GM23338 (cell line): Measurements from ENCODE around the gene NPAS3.

ENCODE experiments used
- CREB1 ChIP-seq: fragments of 250-450 bp; sonication (Bioruptor Pico); IDR thresholded peaks from 2 replicates; pipeline ENCODE4 v1.5.0; 2020; ENCODE audit warnings: low read depth, mild to moderate bottlenecking, moderate library complexity
- CTCF ChIP-seq, 2 experiments: fragments of 200-600 bp in 1 of 2; sonication (generic) in 1 of 2; conservative IDR thresholded peaks; 2 replicates each; pipeline versions ENCODE4 v1.5.1 to v1.6.1; 2016 to 2017; ENCODE audit warnings: antibody characterized with exemption in 2 of 2, low read depth in 2 of 2, mild to moderate bottlenecking in 2 of 2, moderate library complexity in 1 of 2
- ETS1 ChIP-seq: IDR thresholded peaks from 2 replicates; pipeline ENCODE4 v1.6.1; 2016; ENCODE audit warnings: antibody characterized with exemption
- EZH2 ChIP-seq: fragments of 200-600 bp; sonication (generic); IDR thresholded peaks from one replicate; pipeline ENCODE4 v1.8.0; 2017; ENCODE audit warnings: antibody characterized with exemption, mild to moderate bottlenecking, low read depth; ENCODE audit not compliant: unreplicated experiment
- EZH2phosphoT487 ChIP-seq: fragments of 200-600 bp; sonication (generic); IDR thresholded peaks from one replicate; pipeline ENCODE4 v1.8.1; 2018; ENCODE audit warnings: antibody characterized with exemption; ENCODE audit not compliant: unreplicated experiment
- JUNB ChIP-seq: IDR thresholded peaks from one replicate; pipeline ENCODE4 v1.6.1; 2016; ENCODE audit warnings: antibody characterized with exemption; ENCODE audit not compliant: unreplicated experiment
- NANOG ChIP-seq: IDR thresholded peaks from 2 replicates; pipeline ENCODE4 v1.6.1; 2016; ENCODE audit warnings: antibody characterized with exemption, borderline replicate concordance
- POLR2AphosphoS5 ChIP-seq: IDR thresholded peaks from 2 replicates; pipeline ENCODE4 v1.6.1; 2016; ENCODE audit warnings: antibody characterized with exemption, low read depth
- ZNF331 ChIP-seq: fragments of 250-450 bp; sonication (Bioruptor Pico); IDR thresholded peaks from 2 replicates; pipeline ENCODE4 v1.5.0; 2020; ENCODE audit warnings: low read depth, mild to moderate bottlenecking, moderate library complexity
- TF ChIP-seq, protein P1 (sequence below): IDR thresholded peaks from one replicate; pipeline ENCODE4 v1.6.1; 2018; ENCODE audit warnings: antibody characterized with exemption; ENCODE audit not compliant: unreplicated experiment

GRCh38 chr14:33441633-33442032, 503.0 kb downstream of the NPAS3 start:
- TF ChIP-seq EZH2 (no peak), CTCF (conservative IDR thresholded peaks at IDR 0.05; ENCODE audit: low read depth in 2 of 2) (no peak), NANOG (no peak), CREB1 (CRISPR knock-in tag) (no peak), EZH2phosphoT487 (no peak), POLR2AphosphoS5 (no peak), ZNF331 (CRISPR knock-in tag) (no peak), JUNB (no peak), ETS1 (no peak)
- TF ChIP-seq, protein P1, sequence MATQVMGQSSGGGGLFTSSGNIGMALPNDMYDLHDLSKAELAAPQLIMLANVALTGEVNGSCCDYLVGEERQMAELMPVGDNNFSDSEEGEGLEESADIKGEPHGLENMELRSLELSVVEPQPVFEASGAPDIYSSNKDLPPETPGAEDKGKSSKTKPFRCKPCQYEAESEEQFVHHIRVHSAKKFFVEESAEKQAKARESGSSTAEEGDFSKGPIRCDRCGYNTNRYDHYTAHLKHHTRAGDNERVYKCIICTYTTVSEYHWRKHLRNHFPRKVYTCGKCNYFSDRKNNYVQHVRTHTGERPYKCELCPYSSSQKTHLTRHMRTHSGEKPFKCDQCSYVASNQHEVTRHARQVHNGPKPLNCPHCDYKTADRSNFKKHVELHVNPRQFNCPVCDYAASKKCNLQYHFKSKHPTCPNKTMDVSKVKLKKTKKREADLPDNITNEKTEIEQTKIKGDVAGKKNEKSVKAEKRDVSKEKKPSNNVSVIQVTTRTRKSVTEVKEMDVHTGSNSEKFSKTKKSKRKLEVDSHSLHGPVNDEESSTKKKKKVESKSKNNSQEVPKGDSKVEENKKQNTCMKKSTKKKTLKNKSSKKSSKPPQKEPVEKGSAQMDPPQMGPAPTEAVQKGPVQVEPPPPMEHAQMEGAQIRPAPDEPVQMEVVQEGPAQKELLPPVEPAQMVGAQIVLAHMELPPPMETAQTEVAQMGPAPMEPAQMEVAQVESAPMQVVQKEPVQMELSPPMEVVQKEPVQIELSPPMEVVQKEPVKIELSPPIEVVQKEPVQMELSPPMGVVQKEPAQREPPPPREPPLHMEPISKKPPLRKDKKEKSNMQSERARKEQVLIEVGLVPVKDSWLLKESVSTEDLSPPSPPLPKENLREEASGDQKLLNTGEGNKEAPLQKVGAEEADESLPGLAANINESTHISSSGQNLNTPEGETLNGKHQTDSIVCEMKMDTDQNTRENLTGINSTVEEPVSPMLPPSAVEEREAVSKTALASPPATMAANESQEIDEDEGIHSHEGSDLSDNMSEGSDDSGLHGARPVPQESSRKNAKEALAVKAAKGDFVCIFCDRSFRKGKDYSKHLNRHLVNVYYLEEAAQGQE, result no peak
